K562 (cell line): Measurements from ENCODE around the gene SCGB2B2. TPM values are rescaled to one million over a fixed set of nuclear protein-coding genes. Genes with fewer than 3 reads are reported as not detected.

Experiments used
- ATAC-seq: fragments of 200-7000 bp; cut with Tn5 transposase; 3 replicates; pipeline ENCODE4 v1.9.1; 2020; ENCODE audit warnings: moderate library complexity
- BruUV-seq: library from RNA; stranded (reverse); fragments of 400-500 nt; replicated peaks from 2 replicates; lab custom pipeline; 2021; lab: Mats Ljungman, UMichigan
- CTCF ChIA-PET: fragments of 300-600 bp; formaldehyde crosslinking; extraction: SDS; loops from one replicate; lab custom pipeline; 2021; ENCODE audit warnings: low intra/inter-chr PET ratio; lab: Yijun Ruan, JAX
- POLR2A ChIA-PET: fragments of 300-600, 350-650 bp; sonication (Branson Sonifier 250); formaldehyde crosslinking; extraction: SDS; loops from one replicate; lab custom pipeline; 2021; ENCODE audit warnings: antibody characterized with exemption, inconsistent platforms; lab: Yijun Ruan, JAX
- DNase-seq, 4 experiments: peaks; one replicate each; pipeline versions ENCODE4 v3.0.0 to v3.0.0-alpha.2; 2011 to 2018; ENCODE audit warnings: low spot score in 3 of 4, mixed read lengths in 3 of 4; ENCODE audit errors: extremely low read depth in 1 of 4
- FAIRE-seq: peaks from 2 replicates; lab custom pipeline; 2011; peaks lifted over from hg19 to GRCh38; lab: Jason Lieb, UNC
- H2AFZ ChIP-seq: 2 replicates; pipeline ENCODE4 v1.6.0; 2011; ENCODE audit warnings: low read depth, low read length, control low read depth, inconsistent platforms
- H3K27ac ChIP-seq: fragments of 200-600 bp; 3 replicates; pipeline ENCODE4 v1.8.0; 2011; ENCODE audit warnings: low read depth, mild to moderate bottlenecking, control low read depth, inconsistent platforms, low read length, moderate library complexity, mixed read lengths; ENCODE audit errors: extremely low read depth
- H3K27me3 ChIP-seq, 2 experiments: fragments of 300-600 bp in 1 of 2; 2 replicates in 1 of 2; 3 replicates in 1 of 2; pipeline versions ENCODE4 v1.6.0 to v1.8.0; 2011; ENCODE audit warnings: inconsistent platforms in 2 of 2, low read length in 2 of 2, mild to moderate bottlenecking in 1 of 2, mixed read lengths in 1 of 2, moderate library complexity in 1 of 2; ENCODE audit not compliant: control insufficient read depth in 2 of 2, insufficient read depth in 2 of 2
- H3K36me3 ChIP-seq: fragments of 300-600 bp; 3 replicates; pipeline ENCODE4 v1.8.0; 2011; ENCODE audit warnings: mild to moderate bottlenecking, low read length, inconsistent platforms; ENCODE audit not compliant: control insufficient read depth, insufficient read depth
- H3K4me1 ChIP-seq, 2 experiments: fragments of 200-600 bp in 1 of 2; replicated peaks in 1 of 2; 2 replicates in 1 of 2; 3 replicates in 1 of 2; pipeline versions ENCODE4 v1.5.1 to v1.8.0; 2011; ENCODE audit warnings: inconsistent platforms in 2 of 2, low read length in 2 of 2, mild to moderate bottlenecking in 1 of 2, mixed read lengths in 1 of 2, moderate library complexity in 1 of 2; ENCODE audit not compliant: control insufficient read depth in 2 of 2, insufficient read depth in 2 of 2
- H3K4me2 ChIP-seq: 2 replicates; pipeline ENCODE4 v1.6.1; 2011; ENCODE audit warnings: low read length, control low read depth, inconsistent platforms, mixed read lengths; ENCODE audit not compliant: insufficient read depth
- H3K4me3 ChIP-seq: fragments of 200-600 bp; sonication (generic), shearing (Covaris generic); 2 replicates; pipeline ENCODE4 v1.5.1; 2016; ENCODE audit warnings: control low read depth, inconsistent platforms
- H3K79me2 ChIP-seq: fragments of 200-600 bp; 3 replicates; pipeline ENCODE4 v1.8.0; 2011; ENCODE audit warnings: low read length, inconsistent platforms; ENCODE audit not compliant: control insufficient read depth, insufficient read depth
- H3K9ac ChIP-seq, 2 experiments: 2 replicates each; pipeline versions ENCODE4 v1.6.0 to v1.6.1; 2011; ENCODE audit warnings: low read depth in 2 of 2, low read length in 2 of 2, control low read depth in 1 of 2, inconsistent platforms in 1 of 2, mild to moderate bottlenecking in 1 of 2, mixed read lengths in 1 of 2; ENCODE audit not compliant: insufficient read depth in 1 of 2
- H3K9me1 ChIP-seq: one replicate; pipeline ENCODE4 v1.6.0; 2011; ENCODE audit warnings: inconsistent platforms, mild to moderate bottlenecking, low read length, moderate library complexity; ENCODE audit not compliant: control insufficient read depth, insufficient read depth
- H3K9me3 ChIP-seq: replicated peaks from 2 replicates; pipeline ENCODE4 v1.5.1; 2011; ENCODE audit warnings: low read depth, low read length, inconsistent platforms; ENCODE audit not compliant: control insufficient read depth, insufficient read depth
- H4K20me1 ChIP-seq: replicated peaks from 2 replicates; pipeline ENCODE4 v1.6.1; 2011; ENCODE audit warnings: low read length, inconsistent platforms, mixed read lengths; ENCODE audit not compliant: control insufficient read depth, insufficient read depth
- ARID2 ChIP-seq: fragments of 450-650 bp; IDR thresholded peaks from 2 replicates; pipeline ENCODE4 v1.6.1; 2017; ENCODE audit warnings: antibody characterized with exemption, mild to moderate bottlenecking
- GATA2 ChIP-seq: sonication (generic); formaldehyde crosslinking; IDR thresholded peaks from 2 replicates; pipeline ENCODE4 v1.4.0; 2020; ENCODE audit warnings: mild to moderate bottlenecking, missing genetic modification reagents
- THAP12 ChIP-seq: fragments of 250-450 bp; sonication (Bioruptor Pico); IDR thresholded peaks from 2 replicates; pipeline ENCODE4 v1.9.0; 2021; ENCODE audit warnings: mild to moderate bottlenecking, inconsistent platforms
- XRCC3 ChIP-seq: fragments of 450-650 bp; IDR thresholded peaks from 2 replicates; pipeline ENCODE4 v1.6.1; 2017; ENCODE audit warnings: mild to moderate bottlenecking, moderate library complexity
- WGBS: fragments of 100-300 bp; shearing (Covaris generic); methylation state at CpG from one replicate; pipeline ENCODE4 v1.1.6; 2016; ENCODE audit warnings: low coverage, mixed read lengths; ENCODE audit not compliant: insufficient coverage; ENCODE audit errors: missing lambda C conversion rate; 5-methylcytosine and 5-hydroxymethylcytosine counted together
- in situ Hi-C: fragments of 300-500 bp; cut with MboI; formaldehyde crosslinking; loops from 4 replicates; pipeline ENCODE4 v1.15.0; 2018; ENCODE audit warnings: inconsistent platforms, mixed read lengths
- intact Hi-C: fragments of 100-400 bp; cut with micrococcal nuclease; formaldehyde crosslinking; loops from 2 replicates; pipeline ENCODE4 v1.14.2; 2022
- polyA plus RNA-seq, 8 experiments: library from polyadenylated mRNA; depleted of rRNA in 4 of 8; stranded (reverse) in 5 of 8; unstranded in 3 of 8; fragments of >200 nt; fragmentation: Nextera tagmentation in 2 of 8; fragmentation: Illumina TruSeq in 1 of 8; extraction: Ambion mirVana in 2 of 8; extraction: Trizol in 1 of 8; gene quantifications; 2 replicates each; pipeline versions ENCODE4 v1.2.1 to v1.2.3, GENCODE V29; 2011 to 2014; ENCODE audit warnings: inconsistent platforms in 1 of 8, missing spikeins in 1 of 8
- total RNA-seq, 7 experiments: library from RNA; depleted of rRNA in 6 of 7; stranded (reverse); fragments of >200 nt in 6 of 7; fragmentation: Illumina TruSeq in 2 of 7; extraction: Trizol in 2 of 7; gene quantifications; 2 replicates each; pipeline versions ENCODE4 v1.2.1 to v1.2.3, GENCODE V29; 2011 to 2021; ENCODE audit warnings: low replicate concordance in 1 of 7

SCGB2B2 gene
- total and polyA plus RNA-seq, 9 of the 15 experiments (the other 6 are each of a cell fraction or from before 2014, with no cell fraction given): not detected

GRCh38 chr19:34725400-34725799 lies 48.4 kb upstream of the SCGB2B2 start:
- FAIRE-seq (no peak), DNase-seq (no peak), ATAC-seq (no peak)
- 1% methylated on average over 6 of the region's 6 CpGs for WGBS
- ChIA-PET CTCF (no interaction called here), POLR2A (no interaction called here)
- no TSS peak for BruUV-seq
- no peaks in the 10 kb centered on the region for H3K36me3 ChIP-seq
- H3K27ac ChIP-seq: no peak overlapping the region
- no peaks in the 10 kb centered on the region for H3K79me2 ChIP-seq
- H3K4me2 ChIP-seq: no peak overlapping the region
- no peak overlapping the region for H3K4me3 ChIP-seq
- H2AFZ ChIP-seq: no peak overlapping the region
- H3K9ac ChIP-seq: no peak overlapping the region
- peaks cover 20 to 39% of the 10 kb centered on the region in 2 experiments for H3K27me3 ChIP-seq
- no peaks in the 10 kb centered on the region for H3K4me1 ChIP-seq
- intact Hi-C loops: no loop called here
- no peaks in the 10 kb centered on the region for H4K20me1 ChIP-seq
- in situ Hi-C loops: no loop called here
- no peak for TF ChIP-seq ARID2
- TF ChIP-seq XRCC3: no peak
- no peak for TF ChIP-seq THAP12 (CRISPR knock-in tag)
- no peak for TF ChIP-seq GATA2
- H3K9me1 ChIP-seq: no peaks in the 10 kb centered on the region
- H3K9me3 ChIP-seq: no peaks in the 10 kb centered on the region
